BLaER1 treated with 17β-estradiol and CSF1 and Interleukin-3, amounts not matched to agents 10 nM and 100 nM (cell line): Measurements from ENCODE around the gene BCL7A.

Experiments
- H3K27ac ChIP-seq, 11 experiments: shearing (Covaris generic); formaldehyde crosslinking; 2 replicates each; pipeline ENCODE4 v1.8.1; 2022
- H3K27me3 ChIP-seq, 11 experiments: shearing (Covaris generic); formaldehyde crosslinking; 2 replicates each; pipeline ENCODE4 v1.8.1; 2022
- H3K36me3 ChIP-seq, 11 experiments: shearing (Covaris generic); formaldehyde crosslinking; 2 replicates each; pipeline ENCODE4 v1.8.1; 2022
- H3K4me1 ChIP-seq, 10 experiments: shearing (Covaris generic); formaldehyde crosslinking; 2 replicates each; pipeline ENCODE4 v1.8.1; 2022
- H3K4me2 ChIP-seq, 11 experiments: shearing (Covaris generic); formaldehyde crosslinking; 2 replicates each; pipeline ENCODE4 v1.8.1; 2022
- H3K4me3 ChIP-seq, 10 experiments: shearing (Covaris generic); formaldehyde crosslinking; 2 replicates each; pipeline ENCODE4 v1.8.1; 2022
- H3K9ac ChIP-seq, 11 experiments: shearing (Covaris generic); formaldehyde crosslinking; 2 replicates each; pipeline ENCODE4 v1.8.1; 2022
- H3K9me3 ChIP-seq, 11 experiments: shearing (Covaris generic); formaldehyde crosslinking; replicated peaks in 1 of 11; 2 replicates each; pipeline ENCODE4 v1.8.1; 2022
- H4K20me1 ChIP-seq, 11 experiments: shearing (Covaris generic); formaldehyde crosslinking; 2 replicates each; pipeline ENCODE4 v1.8.1; 2022
- Cebpa-rat ChIP-seq, 11 experiments: shearing (Covaris generic); IDR thresholded peaks; 2 replicates each; pipeline ENCODE4 v1.8.1; 2022

Gene BCL7A

DNA sequence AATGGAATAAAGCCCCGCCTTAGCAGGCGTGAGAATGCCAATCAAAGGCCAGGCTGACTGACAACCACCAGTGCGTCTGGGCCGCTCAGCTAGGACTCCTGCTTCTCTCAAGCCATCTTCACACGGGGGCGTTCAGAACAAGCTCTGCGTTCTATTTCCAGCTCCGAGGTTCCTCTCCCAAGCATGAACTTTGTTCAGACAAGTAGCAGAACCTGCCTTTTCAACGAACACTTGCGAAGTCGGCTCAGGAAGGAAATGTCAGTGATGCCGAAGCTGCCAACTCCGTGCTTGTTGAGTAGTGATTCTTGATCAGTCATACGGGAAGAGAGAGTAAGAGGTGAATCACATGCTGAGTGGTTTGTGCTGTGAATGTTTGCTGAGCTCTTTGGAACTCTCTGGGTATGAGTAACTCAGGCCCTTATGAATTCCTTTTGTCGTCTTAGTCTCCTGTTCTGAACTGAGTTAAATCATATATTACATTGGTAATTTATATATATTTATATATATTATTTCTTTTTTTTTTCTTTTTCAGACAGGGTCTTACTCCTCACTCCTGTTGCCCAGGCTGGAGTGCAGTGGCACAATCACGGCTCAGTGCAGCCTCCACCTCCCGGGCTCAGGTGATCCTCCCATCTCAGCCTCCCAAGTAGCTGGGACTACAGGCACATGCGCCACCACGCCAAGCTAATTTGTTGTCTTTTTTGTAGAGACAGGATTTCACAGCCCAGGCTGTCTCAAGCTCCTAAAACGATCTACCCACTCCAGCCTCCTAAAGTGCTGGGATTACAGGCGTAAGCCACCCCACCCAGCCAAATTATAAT lies 29.4 kb upstream of the BCL7A start:
- peak overlapping the region in 10 of 11 experiments; percentile 6 to 77 (median 66); a peak in 17 of 22 replicates for H3K9ac ChIP-seq
- no peaks in the 10 kb centered on the region for H3K27me3 ChIP-seq
- peaks cover 0 to 6% (median 0%) of the 10 kb centered on the region in 11 experiments; a peak in 1 of 22 replicates for H3K9me3 ChIP-seq
- peak overlapping the region in 4 of 10 experiments; percentile 25 to 53 (median 31); a peak in 6 of 20 replicates for H3K4me3 ChIP-seq
- H3K4me1 ChIP-seq: peaks cover 41 to 66% (median 58%) of the 10 kb centered on the region in 10 experiments
- H4K20me1 ChIP-seq: no peaks in the 10 kb centered on the region
- peak overlapping the region; percentile 65 to 89 (median 79) for H3K4me2 ChIP-seq
- H3K27ac ChIP-seq: peak overlapping the region in 10 of 11 experiments; percentile 22 to 87 (median 76); a peak in 20 of 22 replicates
- H3K36me3 ChIP-seq: no peaks in the 10 kb centered on the region
- peak in 2 of 11 experiments; percentile 15 to 27; a peak in 1 of 22 replicates for TF ChIP-seq Cebpa-rat (IDR thresholded peaks at IDR 0.05)

DNA sequence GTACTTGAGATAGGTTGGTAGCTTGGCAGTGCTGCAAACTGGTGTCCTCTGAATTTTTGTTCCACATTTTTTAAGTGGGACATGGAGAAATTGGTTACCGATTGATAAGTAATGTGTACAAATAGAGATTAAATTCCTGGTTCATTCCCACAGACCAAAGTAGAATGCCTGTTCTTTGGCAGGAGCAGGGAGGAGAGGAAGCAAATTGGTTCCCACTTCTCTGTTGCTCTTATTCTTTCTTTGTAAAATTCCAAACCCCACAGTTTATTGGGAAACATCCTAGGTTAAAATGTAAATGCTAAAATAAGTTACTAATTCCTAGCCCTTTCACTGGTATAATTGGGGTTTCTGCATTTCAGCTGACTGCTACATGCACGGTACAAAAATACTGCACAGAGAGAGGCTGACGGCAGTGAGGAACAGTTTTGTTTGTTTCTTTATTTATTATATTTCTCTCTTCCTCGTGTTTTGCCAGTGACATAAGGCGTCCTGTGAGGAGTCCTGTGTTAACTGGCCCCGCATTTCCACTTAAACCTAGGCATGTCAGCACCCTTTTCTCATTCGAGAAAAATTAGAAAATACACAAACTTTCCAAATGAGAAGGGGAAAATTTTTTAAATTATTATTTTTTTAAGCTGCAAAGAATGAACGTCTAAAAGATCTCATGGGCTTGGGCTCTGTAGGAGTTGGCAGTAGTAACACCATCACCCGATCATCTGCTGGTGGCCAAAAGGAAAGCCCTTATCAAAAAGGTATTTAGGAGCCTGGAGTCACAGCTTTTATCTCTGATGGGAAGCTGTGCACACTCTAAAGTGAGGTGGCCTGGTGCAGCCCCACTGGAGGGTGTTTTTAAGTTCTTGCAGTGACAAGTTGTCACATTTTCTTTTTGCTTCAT lies 25.4 kb upstream of the BCL7A start:
- Histone ChIP-seq H3K36me3 (peaks cover 0 to 19% (median 9%) of the 10 kb centered on the region in 11 experiments; a peak in 11 of 22 replicates), H3K4me3 (no peak overlapping the region), H3K9me3 (peaks cover 10 to 22% (median 18%) of the 10 kb centered on the region in 11 experiments), H3K4me2 (peak overlapping the region; percentile 38 to 80 (median 63)), H3K4me1 (peaks cover 34 to 62% (median 50%) of the 10 kb centered on the region in 10 experiments), H3K27ac (peak overlapping the region in 4 of 11 experiments; percentile 12 to 33 (median 20); a peak in 4 of 22 replicates), H3K27me3 (no peaks in the 10 kb centered on the region), H4K20me1 (no peaks in the 10 kb centered on the region), H3K9ac (peak overlapping the region in 7 of 11 experiments; percentile 25 to 54 (median 29); a peak in 9 of 22 replicates)
- no peak for TF ChIP-seq Cebpa-rat (IDR thresholded peaks at IDR 0.05)

DNA sequence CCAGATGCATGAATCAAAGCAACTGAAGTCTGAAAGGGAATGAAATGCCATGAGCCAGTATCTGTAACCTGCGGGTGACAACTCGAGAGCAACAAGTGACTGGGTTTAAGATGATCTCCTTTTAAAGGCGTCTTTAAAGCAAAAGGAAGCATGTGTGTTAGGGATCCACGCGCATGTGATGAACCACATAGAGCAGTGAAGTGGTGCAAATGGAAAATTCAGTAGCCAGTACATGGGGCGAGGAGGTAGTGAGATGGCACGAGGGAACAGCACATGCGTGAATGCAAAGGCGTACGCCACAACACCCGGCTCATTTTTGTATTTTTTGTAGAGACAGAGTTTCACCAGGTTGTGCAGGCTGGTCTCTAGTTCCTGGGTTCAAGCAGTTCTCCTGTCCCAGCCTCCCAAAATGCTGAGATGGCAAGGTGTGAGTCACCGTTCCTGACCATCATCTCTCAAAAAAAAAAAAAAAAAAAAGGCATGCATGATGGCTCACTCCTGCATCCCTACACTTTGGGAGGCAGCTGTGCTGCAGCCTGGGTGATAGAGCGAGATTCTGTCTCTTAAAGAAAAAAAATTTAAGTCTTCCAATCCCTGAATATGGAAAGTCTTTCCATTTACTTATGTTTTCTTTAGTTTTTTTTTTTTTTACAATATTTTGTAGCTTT lies 24.6 kb upstream of the BCL7A start:
- Histone ChIP-seq H3K9me3 (peaks cover 10 to 22% (median 18%) of the 10 kb centered on the region in 11 experiments), H3K36me3 (peaks cover 0 to 26% (median 9%) of the 10 kb centered on the region in 11 experiments; a peak in 11 of 22 replicates), H3K4me3 (no peak overlapping the region), H3K27ac (peak overlapping the region in 3 of 11 experiments; percentile 12 to 33 (median 16); a peak in 3 of 22 replicates), H3K9ac (peak overlapping the region in 5 of 11 experiments; percentile 25 to 54 (median 49); a peak in 7 of 22 replicates), H3K4me1 (peaks cover 26 to 62% (median 51%) of the 10 kb centered on the region in 10 experiments), H3K27me3 (no peaks in the 10 kb centered on the region), H4K20me1 (no peaks in the 10 kb centered on the region), H3K4me2 (peak overlapping the region; percentile 38 to 80 (median 63))
- no peak for TF ChIP-seq Cebpa-rat (IDR thresholded peaks at IDR 0.05)

DNA sequence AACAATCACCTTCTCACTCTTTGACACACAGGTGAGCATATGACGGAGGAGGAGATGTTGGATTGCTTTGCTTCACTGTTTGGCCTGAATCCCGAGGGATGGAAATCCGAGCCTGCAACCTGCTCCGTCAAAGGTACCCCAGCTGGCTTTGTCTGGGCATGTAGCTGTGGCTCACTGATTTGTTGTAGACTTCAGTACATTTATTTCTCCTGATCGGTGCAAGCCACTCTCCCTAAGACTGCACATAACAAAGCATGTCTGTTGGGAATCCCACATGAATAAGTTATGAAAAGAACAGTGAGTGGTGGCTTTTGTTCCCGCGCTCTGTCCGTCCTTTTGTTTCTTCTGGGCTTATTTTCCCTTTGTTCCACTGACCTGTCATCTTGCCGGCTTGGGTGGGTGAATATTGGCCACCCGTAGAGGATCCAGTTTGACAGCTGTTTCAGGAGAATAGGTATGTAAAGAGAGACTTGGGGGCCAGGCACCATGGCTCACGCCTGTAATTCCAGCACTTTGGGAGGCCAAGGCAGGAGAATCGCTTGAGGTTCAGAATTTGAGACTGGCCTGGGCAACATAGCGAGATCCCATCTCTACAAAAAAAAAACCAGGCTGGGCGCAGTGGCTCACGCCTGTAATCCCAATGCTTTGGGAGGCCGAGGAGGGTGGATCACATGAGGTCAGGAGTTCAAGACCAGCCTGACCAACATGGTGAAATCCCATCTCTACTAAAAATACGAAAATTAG lies 20.0 kb upstream of the BCL7A start:
- Histone ChIP-seq H3K9me3 (peaks cover 10 to 18% (median 17%) of the 10 kb centered on the region in 11 experiments), H3K27me3 (peaks cover 0 to 44% (median 0%) of the 10 kb centered on the region in 11 experiments; a peak in 4 of 22 replicates), H3K9ac (peak overlapping the region in 2 of 11 experiments; percentile 3 to 6; a peak in 1 of 22 replicates), H3K4me2 (peak overlapping the region in 8 of 11 experiments; percentile 89 to 98 (median 94); a peak in 15 of 22 replicates), H4K20me1 (no peaks in the 10 kb centered on the region), H3K27ac (peak overlapping the region in 4 of 11 experiments; percentile 92 to 97 (median 94); a peak in 8 of 22 replicates), H3K36me3 (peaks cover 0 to 26% (median 9%) of the 10 kb centered on the region in 11 experiments; a peak in 11 of 22 replicates), H3K4me1 (peaks cover 34 to 83% (median 75%) of the 10 kb centered on the region in 10 experiments), H3K4me3 (no peak overlapping the region)
- TF ChIP-seq Cebpa-rat (IDR thresholded peaks at IDR 0.05): no peak

DNA sequence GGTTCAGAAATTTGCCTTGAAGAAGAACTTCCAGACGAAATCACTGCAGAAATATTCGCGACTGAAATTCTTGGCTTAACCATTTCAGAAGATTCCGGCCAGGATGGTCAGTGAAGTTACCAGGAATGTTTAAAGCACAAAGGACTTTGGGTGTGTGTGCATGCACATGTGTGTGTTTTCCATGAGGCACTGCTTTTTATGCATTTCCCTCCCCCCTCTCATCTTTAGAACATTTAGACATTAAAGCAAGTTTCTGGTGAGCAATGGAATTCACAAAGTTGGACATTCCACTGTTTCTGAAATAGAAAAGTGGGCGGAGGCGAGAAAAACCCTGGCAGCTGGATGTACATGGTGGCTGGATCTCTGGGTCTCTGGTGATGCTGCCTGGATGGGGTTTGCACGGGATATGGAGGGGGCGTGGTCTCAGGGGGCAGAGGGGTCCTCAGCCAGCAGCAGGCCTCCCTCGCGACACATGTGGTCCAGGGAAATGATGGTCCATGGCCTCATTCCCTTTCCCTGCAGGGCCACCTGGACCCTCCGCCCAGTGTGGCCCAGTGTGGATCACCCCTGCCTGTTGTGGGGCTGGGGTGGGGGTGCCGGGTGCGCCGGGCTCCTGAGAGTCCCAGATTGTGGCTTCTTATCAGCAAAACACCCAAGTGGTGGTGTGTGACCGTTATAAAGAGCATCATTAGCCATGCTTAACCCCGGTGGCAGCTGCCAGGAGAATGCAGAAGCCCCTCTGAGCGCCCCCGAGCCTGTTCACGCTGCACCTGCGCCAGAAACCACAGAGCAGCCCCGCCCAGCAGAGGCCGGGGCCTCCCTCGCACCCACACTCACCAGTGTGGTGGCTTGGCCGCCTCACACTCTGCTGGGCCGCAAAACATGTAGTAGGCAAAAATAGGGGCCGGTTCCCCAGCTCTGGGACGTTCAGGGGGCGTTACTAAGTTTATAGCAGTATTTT lies 17.8 kb upstream of the BCL7A start:
- peak overlapping the region in 8 of 11 experiments; percentile 67 to 86 (median 79); a peak in 17 of 22 replicates for H3K9ac ChIP-seq
- H3K9me3 ChIP-seq: peaks cover 9 to 13% (median 12%) of the 10 kb centered on the region in 11 experiments
- H3K4me3 ChIP-seq: peak overlapping the region in 8 of 10 experiments; percentile 38 to 63 (median 57); a peak in 15 of 20 replicates
- H3K27ac ChIP-seq: peak overlapping the region in 9 of 11 experiments; percentile 5 to 97 (median 87); a peak in 17 of 22 replicates
- peaks cover 0 to 67% (median 0%) of the 10 kb centered on the region in 11 experiments; a peak in 4 of 22 replicates for H3K27me3 ChIP-seq
- no peak for TF ChIP-seq Cebpa-rat (IDR thresholded peaks at IDR 0.05)
- H3K4me2 ChIP-seq: peak overlapping the region; percentile 58 to 98 (median 93)
- H3K36me3 ChIP-seq: peaks cover 0 to 23% (median 9%) of the 10 kb centered on the region in 11 experiments; a peak in 11 of 22 replicates
- no peaks in the 10 kb centered on the region for H4K20me1 ChIP-seq
- peaks cover 37 to 91% (median 83%) of the 10 kb centered on the region in 10 experiments for H3K4me1 ChIP-seq

DNA sequence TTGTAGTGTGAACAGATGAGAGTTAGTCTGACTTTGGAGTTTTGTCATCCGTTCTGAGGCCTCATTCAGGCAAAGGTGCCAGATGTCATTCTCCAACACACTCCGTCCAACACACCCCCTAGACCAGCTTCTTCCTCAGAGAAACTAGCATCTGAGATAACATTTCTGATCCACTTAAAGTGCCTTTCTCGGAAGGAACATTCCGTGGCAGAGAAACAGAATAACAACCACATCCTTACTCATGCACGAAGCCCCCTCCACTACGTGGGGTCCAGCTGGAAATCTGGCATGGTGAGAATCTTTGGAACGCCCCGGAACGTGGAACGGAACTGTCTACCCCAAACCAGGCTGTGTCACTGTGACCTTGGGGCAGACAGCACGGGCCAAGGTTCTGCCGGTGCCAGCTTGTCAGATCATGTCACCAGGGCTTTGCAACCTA lies 17.0 kb upstream of the BCL7A start:
- Histone ChIP-seq H3K4me3 (peak overlapping the region in 8 of 10 experiments; percentile 42 to 63 (median 57); a peak in 15 of 20 replicates), H3K27ac (peak overlapping the region in 9 of 11 experiments; percentile 5 to 97 (median 87); a peak in 17 of 22 replicates), H3K4me2 (peak overlapping the region; percentile 58 to 98 (median 93)), H3K4me1 (peaks cover 44 to 98% (median 91%) of the 10 kb centered on the region in 10 experiments), H3K9ac (peak overlapping the region in 9 of 11 experiments; percentile 18 to 86 (median 74); a peak in 17 of 22 replicates), H3K27me3 (peaks cover 0 to 74% (median 0%) of the 10 kb centered on the region in 11 experiments; a peak in 4 of 22 replicates), H4K20me1 (no peaks in the 10 kb centered on the region), H3K9me3 (peaks cover 2 to 6% (median 5%) of the 10 kb centered on the region in 11 experiments; a peak in 21 of 22 replicates), H3K36me3 (peaks cover 0 to 16% (median 4%) of the 10 kb centered on the region in 11 experiments; a peak in 9 of 22 replicates)
- no peak for TF ChIP-seq Cebpa-rat (IDR thresholded peaks at IDR 0.05)
